Neural cell (in vitro differentiated cells): ENCODE results near the gene ANKS1B.

Experiments used
- CTCF ChIP-seq: fragments of 450-650 bp; IDR thresholded peaks from 2 replicates; pipeline ENCODE4 v1.5.1; 2014; ENCODE audit warnings: antibody characterized with exemption, mild to moderate bottlenecking, moderate library complexity; ENCODE audit not compliant: poor library complexity, severe bottlenecking
- EP300 ChIP-seq: fragments of 450-650 bp; conservative IDR thresholded peaks from 2 replicates; pipeline ENCODE4 v1.6.1; 2014; ENCODE audit warnings: antibody characterized with exemption, mild to moderate bottlenecking, moderate library complexity; ENCODE audit not compliant: poor library complexity, severe bottlenecking
- EZH2 ChIP-seq: fragments of 200-600, 300-800 bp; shearing (Covaris generic), sonication (generic); IDR thresholded peaks from 2 replicates; pipeline ENCODE4 v1.6.1; 2014; ENCODE audit warnings: antibody characterized with exemption, low read length, borderline replicate concordance, mild to moderate bottlenecking; ENCODE audit not compliant: insufficient read depth, poor library complexity, severe bottlenecking
- SMC3 ChIP-seq: fragments of 450-650 bp; conservative IDR thresholded peaks from 2 replicates; pipeline ENCODE4 v1.6.1; 2014; ENCODE audit warnings: antibody characterized with exemption, mild to moderate bottlenecking, moderate library complexity; ENCODE audit not compliant: poor library complexity

- TF ChIP-seq EZH2 (no peak), CTCF (no peak), SMC3 (no peak), EP300 (no peak)
Observed at GRCh38 chr12:98951406-98951805, 1033.3 kb downstream of the ANKS1B start.
